Renal cortex interstitium (tissue), 11 donors: ENCODE data around the gene CDK17. TPM values are rescaled to one million over a fixed set of nuclear protein-coding genes. Genes with fewer than 3 reads are reported as not detected.
"Not testable (repeated sequence)": the region's sequence is repeated elsewhere in the genome, so short reads cannot be mapped to it uniquely, and the experiment has no call there.

Experiments
- DNase-seq, 11 donors: peaks; one replicate each; pipeline ENCODE4 v3.0.0-alpha.2; 2013; ENCODE audit warnings: low read depth in 9 of 11, low spot score in 4 of 11; ENCODE audit errors: extremely low read depth in 1 of 11
- polyA plus RNA-seq, 3 donors: library from polyadenylated mRNA; unstranded; fragments of 120-200 nt; gene quantifications; one replicate each; pipeline ENCODE4 v1.2.1, GENCODE V29; 2013; ENCODE audit not compliant: insufficient read length in 3 of 3

Gene CDK17
- polyA plus RNA-seq, 3 donors: 32.0 to 43.3 (median 36.7) TPM

GRCh38 chr12:96371138-96371789 lies 29.0 kb downstream of the CDK17 start:
- DNase-seq: no peak

GRCh38 chr12:96368687-96369086 lies 31.6 kb downstream of the CDK17 start:
- no peak for DNase-seq

- DNase-seq: no peak
Measured at GRCh38 chr12:96368233-96368632, 32.0 kb downstream of the CDK17 start.

- no peak for DNase-seq
Measured at GRCh38 chr12:96366381-96366654, 33.9 kb downstream of the CDK17 start.

- no peak for DNase-seq
Measured at GRCh38 chr12:96365604-96366380, 34.4 kb downstream of the CDK17 start.

- DNase-seq: no peak
Measured at GRCh38 chr12:96364092-96364700, 36.0 kb downstream of the CDK17 start.

- no peak for DNase-seq
Measured at GRCh38 chr12:96361074-96361473, 39.2 kb downstream of the CDK17 start.

- no peak for DNase-seq
Measured at GRCh38 chr12:96360550-96360949, 39.7 kb downstream of the CDK17 start.

- DNase-seq: no peak
Measured at GRCh38 chr12:96359328-96359727, 40.9 kb downstream of the CDK17 start.

- DNase-seq: no peak
Measured at GRCh38 chr12:96356831-96357230, 43.4 kb downstream of the CDK17 start.

- no peak for DNase-seq
Measured at GRCh38 chr12:96354844-96355534, 45.2 kb downstream of the CDK17 start.

GRCh38 chr12:96354326-96354725 lies 45.9 kb downstream of the CDK17 start:
- no peak for DNase-seq

- DNase-seq: no peak
Measured at GRCh38 chr12:96352161-96352835, 47.9 kb downstream of the CDK17 start.

- DNase-seq: no peak
Measured at GRCh38 chr12:96350982-96351381, 49.3 kb downstream of the CDK17 start.

GRCh38 chr12:96347130-96347699 lies 53.0 kb downstream of the CDK17 start:
- no peak for DNase-seq

- DNase-seq: not testable (repeated sequence)
Measured at GRCh38 chr12:96346716-96347115, 53.5 kb downstream of the CDK17 start.

- DNase-seq: no peak
Measured at GRCh38 chr12:96344124-96344695, 56.0 kb downstream of the CDK17 start.

- no peak for DNase-seq
Measured at GRCh38 chr12:96343347-96343954, 56.8 kb downstream of the CDK17 start.
